Measurements from ENCODE around the gene ACAD8. TPM values are rescaled to one million over a fixed set of nuclear protein-coding genes. Genes with fewer than 3 reads are reported as not detected.

ACAD8 gene
- total and polyA plus RNA-seq, 10 donors, result 15.7 to 37.5 (median 27.2) TPM

GRCh38 chr11:134223836-134224709 lies 29.3 kb upstream of the ACAD8 start, which contains the start of the genes NCAPD3 and VPS26B:
NCAPD3 (minus strand) TSS chr11:134223967; CDS start chr11:134223926, 41 bp downstream.
VPS26B (plus strand) TSS chr11:134224671; CDS start chr11:134225123, 452 bp downstream.
- H3K4me3 ChIP-seq, result peak within 1 kb of the TSS; percentile 84 to 98 (median 92)

DNA sequence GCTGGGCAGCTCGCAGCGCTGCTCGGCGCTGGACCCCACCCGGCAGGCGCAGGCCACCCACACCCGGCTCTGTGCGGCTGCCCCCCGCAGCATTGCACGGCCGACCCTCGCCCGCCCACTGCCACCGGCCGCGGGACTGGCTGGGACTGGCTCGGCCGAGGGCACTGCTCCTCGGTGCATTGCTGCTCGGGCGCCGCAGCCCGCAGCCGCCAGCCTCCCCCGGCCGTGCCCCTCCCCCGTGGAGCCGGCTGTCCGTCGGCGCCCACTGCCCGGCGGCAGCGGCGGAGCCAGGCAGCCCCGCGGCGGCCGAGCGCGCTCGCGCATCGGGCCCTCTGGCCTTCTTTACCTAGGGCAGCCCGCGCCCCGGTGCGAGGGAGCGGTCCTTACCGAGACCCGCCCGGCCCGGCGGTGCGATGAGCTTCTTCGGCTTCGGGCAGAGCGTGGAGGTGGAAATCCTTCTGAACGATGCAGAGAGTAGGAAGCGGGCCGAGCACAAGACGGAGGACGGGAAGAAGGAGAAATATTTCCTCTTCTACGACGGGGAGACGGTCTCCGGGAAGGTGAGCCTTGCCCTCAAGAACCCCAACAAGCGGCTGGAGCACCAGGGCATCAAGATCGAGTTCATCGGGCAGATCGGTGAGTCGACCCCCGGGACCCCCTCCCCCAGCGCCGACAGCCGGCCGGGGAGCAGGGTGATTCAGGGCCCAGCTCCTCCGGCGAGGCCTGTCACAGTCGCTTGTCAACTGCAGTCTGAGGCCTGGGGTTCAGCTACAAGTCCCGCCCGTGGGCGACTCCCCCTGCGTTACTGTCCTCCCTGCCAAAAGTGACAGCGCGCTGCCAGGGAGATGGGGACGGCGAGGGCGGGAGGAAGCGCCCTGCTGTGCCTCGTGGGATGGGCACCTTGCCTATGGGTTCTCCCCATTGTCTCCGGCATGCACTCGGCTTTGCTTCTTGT lies 28.4 kb upstream of the ACAD8 start:
- peak overlapping the region; percentile 84 to 98 (median 92) for H3K4me3 ChIP-seq
- intact Hi-C loops (cut with DNase I; ENCODE audit: low total_unique reads), result no loop called here
- peak overlapping the region; percentile 71 to 97 (median 94) for H3K27ac ChIP-seq

More at GRCh38 chr11:134223836-134224709, 29.3 kb upstream of the ACAD8 start, which contains the start of the genes NCAPD3 and VPS26B:
- Histone ChIP-seq H3K27me3 (replicated peaks in 1 of 7) (peaks cover 0 to 11% (median 0%) of the 10 kb centered on the region in 7 donors), H3K4me1 (peaks cover 32 to 67% (median 52%) of the 10 kb centered on the region in 6 donors), H3K9me3 (no peaks in the 10 kb centered on the region), H3K27ac (peak within 1 kb of the TSS; percentile 71 to 97 (median 94)), H3K36me3 (peaks cover 0 to 15% (median 11%) of the 10 kb centered on the region in 6 donors)
- peak; percentile 100 for TF ChIP-seq POLR2AphosphoS5 (IDR thresholded peaks at IDR 0.05)
- peak; percentile 78 to 98 (median 87) for TF ChIP-seq POLR2A (IDR thresholded peaks at IDR 0.05)
- TF ChIP-seq CTCF (IDR thresholded peaks at IDR 0.05 in 8 of 11, conservative IDR thresholded peaks at IDR 0.05 in 3 of 11), result peak in 4 of 11 experiments; percentile 18 to 36 (median 27)
- WGBS, 5 donors, result 0 to 1% (median 0%) methylated on average over 57 to 89 of the region's 89 CpGs
- intact Hi-C loops (cut with DNase I; ENCODE audit: low total_unique reads), result no loop called here
- DNase-seq, result peak; percentile 98

GRCh38 chr11:134226806-134227325 lies 26.5 kb upstream of the ACAD8 start:
- no peak for DNase-seq
- intact Hi-C loops (cut with DNase I; ENCODE audit: low total_unique reads), result no loop called here
- no peak overlapping the region for H3K4me3 ChIP-seq
- TF ChIP-seq CTCF (IDR thresholded peaks at IDR 0.05 in 8 of 11, conservative IDR thresholded peaks at IDR 0.05 in 3 of 11), result no peak
- no peak for TF ChIP-seq POLR2AphosphoS5 (IDR thresholded peaks at IDR 0.05)
- H3K27me3 ChIP-seq (replicated peaks in 1 of 7), result peaks cover 0 to 11% (median 0%) of the 10 kb centered on the region in 7 donors
- 78 to 90% (median 88%) methylated on average over 5 of the region's 5 CpGs for WGBS, 5 donors
- no peaks in the 10 kb centered on the region for H3K36me3 ChIP-seq
- H3K27ac ChIP-seq, result no peak overlapping the region
- H3K9me3 ChIP-seq, result no peaks in the 10 kb centered on the region
- H3K4me1 ChIP-seq, result peaks cover 48 to 89% (median 80%) of the 10 kb centered on the region in 6 donors

More for the DNA sequence above, 28.4 kb upstream of the ACAD8 start:
- WGBS, 5 donors, result 0 to 1% (median 1%) methylated on average over 27 to 93 of the region's 93 CpGs
- Histone ChIP-seq H3K4me1 (peaks cover 39 to 76% (median 61%) of the 10 kb centered on the region in 6 donors), H3K36me3 (peaks cover 0 to 6% (median 3%) of the 10 kb centered on the region in 6 donors), H3K27me3 (replicated peaks in 1 of 7) (peaks cover 0 to 11% (median 0%) of the 10 kb centered on the region in 7 donors), H3K9me3 (no peaks in the 10 kb centered on the region)
- peak; percentile 93 for DNase-seq
- TF ChIP-seq CTCF (IDR thresholded peaks at IDR 0.05 in 8 of 11, conservative IDR thresholded peaks at IDR 0.05 in 3 of 11), result no peak
- TF ChIP-seq POLR2AphosphoS5 (IDR thresholded peaks at IDR 0.05), result peak; percentile 34 to 76 (median 70)
- TF ChIP-seq POLR2A (IDR thresholded peaks at IDR 0.05), result no peak

Data from spleen (tissue), 11 donors.